ENCODE results near the gene SLC12A8. TPM values are rescaled to one million over a fixed set of nuclear protein-coding genes. Genes with fewer than 3 reads are reported as not detected.
A peak's percentile ranks its signal among the peaks of the same experiment; 100 is the strongest.

Gene SLC12A8
- total RNA-seq, 1 donor from 2014 or later = not detected

DNA sequence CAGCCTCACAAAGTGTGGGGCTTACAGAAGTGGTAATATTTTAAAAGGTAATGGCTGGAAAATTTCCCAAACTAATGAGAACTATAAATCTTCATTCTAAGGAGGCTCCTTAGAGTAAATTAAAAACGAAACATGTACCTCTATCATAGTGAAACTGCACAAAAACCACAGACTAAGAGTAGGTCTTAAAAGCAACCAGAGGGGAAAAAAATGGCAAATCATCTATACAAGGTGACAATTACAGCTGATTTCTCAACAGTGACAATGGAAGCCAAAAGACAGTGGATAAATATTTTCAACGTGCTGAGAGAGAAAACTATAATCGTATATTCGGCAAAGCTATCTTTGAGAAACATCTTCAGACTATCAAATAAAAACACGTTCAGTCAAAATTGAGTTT is 177.3 kb downstream of the SLC12A8 start:
- no peaks in the 10 kb centered on the region for H3K36me3 ChIP-seq
- intact Hi-C loops (cut with micrococcal nuclease) = no loop called here
- H3K27me3 ChIP-seq (ENCODE audit: low read depth) = no peaks in the 10 kb centered on the region
- H3K4me3 ChIP-seq = no peak overlapping the region
- peaks cover 85% of the 10 kb centered on the region for H3K4me1 ChIP-seq
- DNase-seq = no peak
- peaks cover 8% of the 10 kb centered on the region for H3K9me3 ChIP-seq (replicated peaks)
- no peak overlapping the region for H3K27ac ChIP-seq (replicated peaks)
- TF ChIP-seq, protein P1, sequence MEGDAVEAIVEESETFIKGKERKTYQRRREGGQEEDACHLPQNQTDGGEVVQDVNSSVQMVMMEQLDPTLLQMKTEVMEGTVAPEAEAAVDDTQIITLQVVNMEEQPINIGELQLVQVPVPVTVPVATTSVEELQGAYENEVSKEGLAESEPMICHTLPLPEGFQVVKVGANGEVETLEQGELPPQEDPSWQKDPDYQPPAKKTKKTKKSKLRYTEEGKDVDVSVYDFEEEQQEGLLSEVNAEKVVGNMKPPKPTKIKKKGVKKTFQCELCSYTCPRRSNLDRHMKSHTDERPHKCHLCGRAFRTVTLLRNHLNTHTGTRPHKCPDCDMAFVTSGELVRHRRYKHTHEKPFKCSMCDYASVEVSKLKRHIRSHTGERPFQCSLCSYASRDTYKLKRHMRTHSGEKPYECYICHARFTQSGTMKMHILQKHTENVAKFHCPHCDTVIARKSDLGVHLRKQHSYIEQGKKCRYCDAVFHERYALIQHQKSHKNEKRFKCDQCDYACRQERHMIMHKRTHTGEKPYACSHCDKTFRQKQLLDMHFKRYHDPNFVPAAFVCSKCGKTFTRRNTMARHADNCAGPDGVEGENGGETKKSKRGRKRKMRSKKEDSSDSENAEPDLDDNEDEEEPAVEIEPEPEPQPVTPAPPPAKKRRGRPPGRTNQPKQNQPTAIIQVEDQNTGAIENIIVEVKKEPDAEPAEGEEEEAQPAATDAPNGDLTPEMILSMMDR (IDR thresholded peaks at IDR 0.05; ENCODE audit: borderline replicate concordance) = no peak

DNA sequence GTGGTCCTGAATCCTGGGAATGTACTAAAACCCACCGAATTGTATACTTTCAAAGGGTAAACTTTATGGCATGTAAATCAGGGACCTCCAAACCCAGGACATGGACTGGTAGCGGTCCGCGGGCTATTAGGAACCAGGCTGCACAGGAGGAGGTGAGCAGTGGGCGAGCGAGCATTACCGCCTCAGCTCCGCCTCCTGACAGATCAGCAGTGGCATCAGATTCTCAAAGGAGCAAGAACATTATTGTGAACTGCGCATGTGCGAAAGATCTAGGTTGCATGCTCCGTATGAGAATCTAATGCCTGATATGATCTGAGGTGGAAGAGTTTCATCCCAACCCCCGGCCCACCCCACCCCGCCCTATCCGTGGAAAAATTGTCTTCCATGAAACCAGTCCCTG is 178.9 kb downstream of the SLC12A8 start:
- Histone ChIP-seq H3K9me3 (replicated peaks) (peaks cover 8% of the 10 kb centered on the region), H3K36me3 (peaks cover 8% of the 10 kb centered on the region), H3K4me3 (no peak overlapping the region), H3K27me3 (ENCODE audit: low read depth) (no peaks in the 10 kb centered on the region), H3K4me1 (peaks cover 82% of the 10 kb centered on the region), H3K27ac (replicated peaks) (peak overlapping the region; percentile 78)
- TF ChIP-seq, protein P1 (IDR thresholded peaks at IDR 0.05; ENCODE audit: borderline replicate concordance) = no peak
- DNase-seq = no peak
- intact Hi-C loops (cut with micrococcal nuclease) = no loop called here

DNA sequence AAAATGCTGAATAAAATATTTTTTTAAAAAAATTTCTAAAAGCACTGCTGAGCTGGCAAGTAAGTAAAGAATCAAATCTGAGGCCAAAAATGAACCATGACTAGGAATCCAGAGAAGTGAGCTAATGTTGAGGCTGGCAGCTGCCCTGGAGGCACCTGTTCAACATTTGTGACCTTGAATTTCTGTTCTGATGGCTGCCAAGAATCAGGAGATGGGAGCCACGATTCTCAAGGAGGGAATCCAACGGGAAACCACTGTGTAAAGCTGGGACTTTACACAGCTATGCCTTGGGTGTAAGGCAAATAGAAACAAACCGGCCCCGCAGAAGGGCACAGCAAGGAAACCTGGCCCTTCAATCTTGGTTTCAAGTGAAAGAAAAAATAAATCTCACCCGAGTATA is 179.4 kb downstream of the SLC12A8 start:
- Histone ChIP-seq H3K27me3 (ENCODE audit: low read depth) (no peaks in the 10 kb centered on the region), H3K4me1 (peaks cover 82% of the 10 kb centered on the region), H3K27ac (replicated peaks) (peak overlapping the region; percentile 78), H3K36me3 (peaks cover 13% of the 10 kb centered on the region), H3K4me3 (no peak overlapping the region), H3K9me3 (replicated peaks) (peaks cover 8% of the 10 kb centered on the region)
- DNase-seq = no peak
- intact Hi-C loops (cut with micrococcal nuclease) = no loop called here
- TF ChIP-seq, protein P1 (IDR thresholded peaks at IDR 0.05; ENCODE audit: borderline replicate concordance) = no peak

DNA sequence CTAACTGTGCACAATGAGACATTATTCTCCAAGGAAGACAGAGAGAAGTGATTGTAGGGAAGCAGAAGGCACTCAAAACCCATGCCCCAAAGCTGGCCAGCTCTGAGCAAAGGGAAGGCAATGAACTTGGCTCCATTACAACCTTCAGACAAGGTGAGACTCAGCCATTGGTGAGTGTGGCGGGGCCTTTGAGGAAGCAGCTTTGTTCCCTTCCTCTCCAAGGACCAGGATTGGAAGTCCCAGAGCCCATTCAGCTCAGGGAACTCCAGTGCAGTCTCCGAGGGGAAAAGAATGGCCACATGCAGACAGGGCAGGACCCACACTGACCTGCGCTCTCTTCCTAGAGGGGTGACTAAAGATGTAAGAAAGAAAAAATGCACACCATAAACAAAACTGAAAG is 179.9 kb downstream of the SLC12A8 start:
- Histone ChIP-seq H3K27me3 (ENCODE audit: low read depth) (no peaks in the 10 kb centered on the region), H3K4me3 (no peak overlapping the region), H3K9me3 (replicated peaks) (peaks cover 8% of the 10 kb centered on the region), H3K4me1 (peaks cover 82% of the 10 kb centered on the region), H3K27ac (replicated peaks) (peak overlapping the region; percentile 78), H3K36me3 (peaks cover 18% of the 10 kb centered on the region)
- DNase-seq = no peak
- intact Hi-C loops (cut with micrococcal nuclease) = no loop called here
- TF ChIP-seq, protein P1 (IDR thresholded peaks at IDR 0.05; ENCODE audit: borderline replicate concordance) = no peak

Small RNA genes within 50 kb of the gene (microRNA-seq; reads per million reads assigned to microRNA genes)
- not detected for gene MIR5092

Other genes with a start within 250 kb of the SLC12A8 start
- gene HEG1, start 156.8 kb downstream of the SLC12A8 start, total RNA-seq = 105 TPM
- 45.7 TPM for gene ZNF148, start 162.6 kb upstream of the SLC12A8 start, total RNA-seq